ENCODE data around the gene PIGR.
A peak's percentile ranks its signal among the peaks of the same experiment; 100 is the strongest.
"Not testable (repeated sequence)": the region's sequence is repeated elsewhere in the genome, so short reads cannot be mapped to it uniquely, and the experiment has no call there.

The PIGR gene

DNA sequence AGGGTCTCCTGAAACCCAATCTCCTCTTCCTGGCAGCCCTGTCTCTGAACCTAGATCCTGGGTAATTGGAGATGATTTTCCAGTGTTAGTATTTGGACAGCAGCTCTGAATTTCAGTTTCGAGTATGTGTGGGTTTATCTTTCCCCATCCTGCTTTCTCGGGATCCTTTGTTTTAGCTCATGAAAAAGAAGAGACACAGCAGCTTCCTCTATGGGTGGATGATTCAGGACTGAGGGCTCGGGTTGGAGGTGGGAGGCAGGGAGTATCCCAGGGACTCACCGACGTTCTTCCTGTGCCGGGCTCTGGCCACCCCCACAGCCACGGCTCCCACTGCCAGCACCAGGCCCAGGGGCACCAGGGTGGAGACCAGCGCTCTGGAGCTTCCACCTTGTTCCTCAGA, 14.1 kb downstream of the PIGR start:
- no peak for DNase-seq (ENCODE audit: low read depth)

DNA sequence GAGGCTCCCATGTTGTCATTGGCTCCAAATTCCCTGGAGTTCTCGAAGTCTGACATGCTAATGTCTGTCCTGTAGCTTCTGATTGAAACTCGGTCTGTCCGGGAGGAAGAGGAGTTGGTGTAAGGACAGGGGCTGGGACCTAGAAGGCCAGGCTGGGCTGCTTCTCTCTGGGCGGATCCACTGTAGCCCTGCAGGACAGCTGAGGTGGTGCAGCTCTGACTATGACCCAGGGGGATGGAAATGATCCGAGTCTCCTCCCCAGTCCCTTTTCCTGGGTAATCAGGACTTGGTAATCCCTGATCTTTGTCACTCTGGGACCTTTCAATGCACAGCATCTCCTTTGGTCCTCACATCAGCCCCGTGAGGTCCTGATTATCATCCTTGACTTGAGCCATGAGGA, 14.6 kb downstream of the PIGR start:
- no peak for DNase-seq (ENCODE audit: low read depth)

GRCh38 chr1:206930210-206930798, 16.0 kb downstream of the PIGR start:
- DNase-seq (ENCODE audit: low read depth) = no peak

DNA sequence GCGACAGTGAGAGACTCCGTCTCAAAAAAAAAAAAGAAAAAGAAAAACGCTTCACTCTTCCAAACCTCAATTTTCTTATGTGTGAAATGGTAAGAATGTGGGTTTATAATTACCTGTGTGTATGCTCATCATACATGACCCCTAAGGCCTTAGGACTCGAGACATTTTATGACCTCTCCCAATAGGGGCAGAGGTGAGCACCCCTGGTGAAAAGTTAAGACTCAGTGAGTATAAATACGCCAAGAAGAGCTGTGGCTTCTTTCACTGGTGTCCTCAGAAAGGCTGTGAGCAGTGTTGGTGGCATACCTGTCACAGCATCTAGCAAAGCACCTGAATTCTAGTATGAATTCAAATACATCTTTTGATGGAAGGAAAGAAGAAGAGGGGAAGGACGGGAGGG, 16.7 kb downstream of the PIGR start:
- DNase-seq (ENCODE audit: low read depth) = no peak

- DNase-seq (ENCODE audit: low read depth) = no peak
Observed at GRCh38 chr1:206926286-206926685, 20.0 kb downstream of the PIGR start.

DNA sequence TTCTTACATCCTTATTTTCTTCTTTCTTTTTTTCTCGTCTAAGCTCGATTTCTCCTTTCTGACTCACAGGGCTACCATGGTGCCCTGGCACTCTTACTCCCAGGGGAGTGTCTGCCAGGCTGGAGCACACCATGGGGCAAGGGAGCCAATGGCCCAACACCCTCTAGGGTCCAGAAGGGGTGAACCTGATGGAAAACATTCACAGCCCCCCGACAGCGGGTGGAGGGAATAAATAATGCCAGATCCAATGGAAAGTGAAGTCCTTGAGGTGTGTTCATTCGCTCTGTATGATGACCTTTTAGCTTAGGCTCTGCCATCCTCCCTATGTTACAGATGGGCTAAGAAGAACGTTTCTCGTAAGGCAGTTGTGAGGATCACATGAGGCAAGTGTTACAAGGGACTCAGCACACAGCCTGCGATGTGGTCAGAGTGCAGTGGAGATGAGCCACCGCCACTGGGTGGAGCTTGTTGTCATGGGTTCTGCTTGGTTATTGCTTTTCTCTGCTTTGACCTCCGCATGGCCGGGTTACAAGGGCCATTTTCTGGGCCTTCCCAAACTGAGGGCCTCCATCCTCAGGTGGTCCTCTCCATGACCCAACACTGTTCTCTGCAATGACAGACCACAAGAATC, 21.0 kb downstream of the PIGR start:
- DNase-seq (ENCODE audit: low read depth) = no peak

DNA sequence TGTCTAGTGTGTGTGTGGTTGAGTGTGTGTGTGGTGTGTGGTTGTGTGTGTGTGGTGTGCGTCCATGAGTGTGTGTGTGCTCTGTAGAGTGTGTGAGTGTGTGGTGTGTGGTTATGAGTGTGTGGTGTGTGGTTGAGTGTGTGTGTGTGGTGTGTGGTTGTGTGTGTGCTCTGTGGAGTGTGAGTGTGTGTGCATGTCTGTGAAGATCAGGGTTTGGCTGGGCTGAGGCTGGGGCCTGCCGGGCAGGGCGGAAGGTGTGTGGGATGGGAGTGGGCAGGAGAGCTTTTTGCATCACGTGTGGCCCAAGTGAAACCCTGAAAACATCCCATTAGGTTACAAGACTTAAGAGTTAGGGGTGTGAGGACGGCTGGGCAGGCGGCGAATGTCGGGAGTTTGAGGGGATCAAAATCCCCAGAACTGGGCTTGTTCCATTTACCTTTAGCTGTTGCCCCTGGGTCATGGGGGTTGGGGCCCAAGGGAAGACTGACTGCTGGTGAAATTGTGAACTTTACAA, 21.6 kb downstream of the PIGR start:
- no peak for DNase-seq (ENCODE audit: low read depth)

DNA sequence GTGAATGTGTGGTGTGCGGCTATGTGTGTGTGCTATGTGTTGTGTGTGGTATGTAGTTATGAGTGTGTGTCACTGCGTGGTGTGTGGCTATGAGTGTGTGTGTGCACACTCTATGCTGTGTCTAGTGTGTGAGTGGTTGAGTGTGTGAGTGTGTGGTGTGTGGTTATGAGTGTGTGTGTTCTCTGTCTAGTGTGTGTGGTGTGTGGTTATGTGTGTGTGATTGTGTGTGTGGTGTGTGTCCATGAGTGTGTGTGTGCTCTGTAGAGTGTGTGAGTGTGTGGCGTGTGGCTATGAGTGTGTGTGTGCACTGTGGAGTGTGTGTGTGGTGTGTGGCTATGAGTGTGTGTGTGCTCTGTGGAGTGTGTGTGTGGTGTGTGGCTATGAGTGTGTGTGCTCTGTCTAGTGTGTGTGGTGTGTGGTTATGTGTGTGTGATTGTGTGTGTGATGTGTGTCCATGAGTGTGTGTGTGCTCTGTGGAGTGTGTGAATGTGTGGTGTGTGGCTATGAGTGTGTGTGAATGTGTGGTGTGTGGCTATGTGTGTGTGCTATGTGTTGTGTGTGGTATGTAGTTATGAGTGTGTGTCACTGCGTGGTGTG, 22.2 kb downstream of the PIGR start:
- DNase-seq (ENCODE audit: low read depth) = not testable (repeated sequence)

GRCh38 chr1:206923009-206923960, 23.0 kb downstream of the PIGR start:
- no peak for DNase-seq (ENCODE audit: low read depth)

DNA sequence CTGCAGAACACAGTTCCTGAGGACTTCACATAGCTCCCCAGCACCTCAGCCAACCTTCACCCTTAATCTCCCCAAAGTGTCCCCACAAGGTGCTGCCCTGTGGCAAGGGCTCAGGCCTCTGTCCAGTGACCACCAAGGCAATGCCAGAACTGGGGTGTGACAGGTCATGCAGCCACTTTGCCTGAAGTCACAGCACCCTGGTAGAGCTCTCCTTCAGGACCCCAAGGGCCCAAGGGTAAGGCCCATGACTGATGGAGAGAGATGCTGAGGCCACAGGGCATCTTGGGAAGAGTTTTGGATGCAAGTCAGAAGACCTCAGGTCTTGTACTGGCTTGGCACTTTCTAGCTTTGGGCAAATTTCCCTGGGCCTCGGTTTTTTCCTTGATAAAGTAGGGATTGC, 23.7 kb downstream of the PIGR start:
- no peak for DNase-seq (ENCODE audit: low read depth)

DNA sequence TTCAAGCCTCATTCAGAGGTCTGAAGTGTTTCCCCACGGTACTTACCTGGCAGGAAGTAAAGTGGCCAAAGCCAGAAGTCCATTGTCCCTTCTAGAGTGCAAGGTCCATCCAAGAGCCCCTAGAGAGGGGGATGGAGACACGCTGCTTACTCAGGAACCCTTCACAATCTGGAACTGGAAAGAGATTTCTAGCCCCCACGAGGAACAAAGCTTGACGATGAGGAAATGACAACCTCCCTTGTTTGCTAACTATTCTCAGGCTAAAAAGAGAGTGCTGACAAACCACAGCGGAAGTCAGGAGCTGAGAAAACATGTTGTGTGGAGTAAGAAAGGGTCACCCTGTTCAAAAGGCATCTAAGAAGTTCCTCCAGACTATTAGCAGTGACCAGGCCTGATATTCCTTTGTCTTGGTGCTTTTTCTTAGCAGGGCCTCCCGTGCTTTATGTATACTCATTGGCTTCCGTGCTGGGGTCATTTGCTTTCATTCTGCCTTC, 24.4 kb downstream of the PIGR start, which contains the start of gene FCMR:
TSS of gene FCMR (minus strand) at position 170 of the 494 bp plus-strand sequence. CDS start at position 83, 87 bp downstream.
- DNase-seq (ENCODE audit: low read depth) = no peak

- no peak for DNase-seq (ENCODE audit: low read depth)
Observed at GRCh38 chr1:206918076-206918475, 28.2 kb downstream of the PIGR start.

DNA sequence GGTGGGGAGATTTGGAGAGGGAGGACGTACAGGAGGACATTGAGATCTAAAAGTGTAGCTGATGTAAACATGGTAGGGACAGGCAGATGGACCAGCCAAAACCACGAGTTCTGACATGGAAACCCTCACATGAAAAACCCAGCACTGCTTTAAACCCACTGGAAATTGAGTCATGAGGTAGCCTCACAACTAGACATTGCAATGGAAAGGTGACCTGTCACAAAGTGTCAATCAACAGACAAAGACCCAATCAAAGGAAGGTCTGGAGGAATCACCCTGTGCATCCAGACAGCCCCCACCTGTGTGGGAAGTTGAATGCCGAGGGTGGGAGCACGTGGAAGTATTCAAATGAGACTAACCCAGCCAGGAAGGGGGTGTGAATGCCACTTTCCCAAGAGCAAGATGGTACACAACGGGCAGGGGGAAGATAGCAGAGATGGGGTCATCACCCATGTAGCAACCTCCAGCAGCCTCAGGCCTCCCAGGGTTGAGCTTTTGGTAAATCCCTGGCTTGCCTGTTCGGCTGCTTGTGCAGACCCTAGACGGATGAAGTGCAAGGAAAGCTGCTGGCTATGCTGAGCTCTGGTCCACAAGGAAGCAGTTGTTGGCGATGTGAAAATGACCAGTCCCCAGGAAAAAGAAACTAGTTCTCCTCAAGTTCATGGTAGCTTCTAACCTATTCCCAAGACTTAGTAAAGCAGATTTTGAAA, 30.1 kb downstream of the PIGR start:
- DNase-seq (ENCODE audit: low read depth) = no peak

DNA sequence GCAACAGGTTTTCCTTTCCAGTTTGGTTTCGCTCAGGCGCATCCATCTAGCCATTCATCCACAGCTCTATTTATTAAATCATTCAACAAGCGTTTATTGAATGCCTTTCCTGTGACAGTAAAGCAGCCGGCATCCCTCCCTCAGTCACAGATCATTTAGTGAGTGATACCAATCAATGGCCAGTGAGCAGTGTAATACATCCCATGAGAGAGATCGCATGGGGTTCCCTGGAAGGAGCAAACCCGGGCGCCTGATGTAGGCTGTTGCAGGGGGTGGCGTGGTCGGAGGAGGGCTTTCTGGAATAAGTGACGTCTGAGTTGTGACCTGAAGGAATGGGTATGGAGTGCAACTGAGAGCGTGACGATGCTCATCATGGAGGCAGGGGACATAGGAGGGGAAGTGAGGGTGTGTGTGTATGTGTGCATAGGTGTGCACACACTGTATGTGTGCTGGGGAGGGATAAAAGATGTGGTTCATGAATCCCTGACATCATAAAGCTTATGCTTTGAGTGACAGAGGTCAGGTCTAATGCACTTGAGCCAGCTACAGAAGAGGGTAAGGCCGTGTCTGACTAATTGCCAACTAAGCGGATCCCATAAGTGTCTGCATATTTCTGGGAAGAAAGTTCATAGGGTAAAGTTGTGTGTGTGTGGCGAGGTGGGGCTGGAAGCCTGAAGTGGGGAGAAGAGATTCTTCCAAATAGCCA, 31.1 kb downstream of the PIGR start:
- DNase-seq (ENCODE audit: low read depth) = no peak

GRCh38 chr1:206913766-206914537, 32.3 kb downstream of the PIGR start:
- no peak for DNase-seq (ENCODE audit: low read depth)

DNA sequence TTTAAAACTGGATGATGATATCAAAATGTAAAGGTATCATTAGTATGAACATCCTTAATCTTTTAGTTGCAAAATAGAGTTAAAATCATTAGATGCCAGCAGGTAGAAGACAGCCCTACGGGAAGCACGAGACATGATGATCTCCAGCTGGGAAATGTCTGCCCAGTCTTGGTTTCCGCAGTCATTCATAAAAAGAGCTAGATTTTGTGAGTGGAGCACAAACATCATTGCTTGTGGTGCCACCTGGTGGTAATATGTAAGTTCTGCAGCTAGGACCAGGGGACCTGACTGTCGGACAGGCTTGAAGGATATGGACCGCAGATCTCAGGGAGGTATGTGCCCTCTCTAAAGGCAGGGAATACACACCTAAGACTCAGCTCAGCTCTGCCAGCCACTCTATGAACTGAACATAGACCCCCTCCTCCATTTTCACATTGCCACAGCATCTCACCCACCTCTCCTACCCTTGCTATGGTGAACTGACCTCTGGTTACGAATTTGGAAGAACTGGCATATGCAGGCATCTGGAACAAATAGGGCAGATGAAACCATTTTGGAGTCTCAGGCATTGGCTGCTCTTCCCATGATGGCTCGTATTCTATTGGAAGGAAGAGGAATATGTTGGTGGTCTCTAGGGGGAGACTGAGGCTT, 33.7 kb downstream of the PIGR start:
- DNase-seq (ENCODE audit: low read depth) = peak; percentile 38

GRCh38 chr1:206911064-206911663, 35.1 kb downstream of the PIGR start:
- DNase-seq (ENCODE audit: low read depth) = peak; percentile 32

GRCh38 chr1:206909883-206910318, 36.4 kb downstream of the PIGR start:
- DNase-seq (ENCODE audit: low read depth) = no peak

Measured in non-pigmented ciliary epithelial cell (primary cell).